H1 (cell line): ENCODE results near the gene LAMB3. TPM values are rescaled to one million over a fixed set of nuclear protein-coding genes. Genes with fewer than 3 reads are reported as not detected.

Experiments used
- CTCF ChIA-PET: fragments of 300-600 bp; sonication (Branson Sonifier 250); formaldehyde crosslinking; loops from one replicate; lab custom pipeline; 2021; ENCODE audit not compliant: partially characterized antibody; lab: Charles Lee
- POLR2A ChIA-PET: fragments of 300-600 bp; sonication (Branson Sonifier 250); formaldehyde crosslinking; loops from one replicate; lab custom pipeline; 2021; ENCODE audit warnings: inconsistent platforms; ENCODE audit not compliant: partially characterized antibody; lab: Charles Lee
- DNase-seq, 2 experiments: peaks; one replicate each; pipeline versions ENCODE4 v3.0.0 to v3.0.0-alpha.2; 2010 to 2022; ENCODE audit warnings: low spot score in 2 of 2, low read depth in 1 of 2, mixed read lengths in 1 of 2
- FAIRE-seq: peaks from 2 replicates; lab custom pipeline; 2011; peaks lifted over from hg19 to GRCh38; lab: Jason Lieb, UNC
- H2AFZ ChIP-seq: 2 replicates; pipeline ENCODE4 v1.8.1; 2012; ENCODE audit warnings: low read length, inconsistent platforms
- H2AK5ac ChIP-seq: 2 replicates; pipeline ENCODE4 v1.6.1; 2013; ENCODE audit warnings: low read depth, low read length
- H2BK120ac ChIP-seq: replicated peaks from 2 replicates; pipeline ENCODE3; 2013; ENCODE audit warnings: low read depth, low read length, inconsistent platforms
- H2BK12ac ChIP-seq: 2 replicates; pipeline ENCODE4 v1.6.1; 2013; ENCODE audit warnings: low read depth, low read length
- H2BK15ac ChIP-seq: 2 replicates; pipeline ENCODE4 v1.6.1; 2013; ENCODE audit warnings: low read length
- H2BK20ac ChIP-seq: 2 replicates; pipeline ENCODE4 v1.6.1; 2013; ENCODE audit warnings: low read length
- H2BK5ac ChIP-seq: 2 replicates; pipeline ENCODE4 v1.6.1; 2013; ENCODE audit warnings: low read depth, low read length
- H3K14ac ChIP-seq: 2 replicates; pipeline ENCODE4 v1.6.1; 2013; ENCODE audit warnings: inconsistent platforms; ENCODE audit not compliant: insufficient read length
- H3K18ac ChIP-seq: 2 replicates; pipeline ENCODE4 v1.6.1; 2013; ENCODE audit warnings: low read length; ENCODE audit errors: extremely low read depth
- H3K23ac ChIP-seq: 2 replicates; pipeline ENCODE4 v1.6.1; 2013; ENCODE audit warnings: inconsistent platforms; ENCODE audit not compliant: insufficient read length
- H3K23me2 ChIP-seq: 2 replicates; pipeline ENCODE4 v1.6.1; 2013; ENCODE audit warnings: low read depth, low read length
- H3K27ac ChIP-seq: 2 replicates; pipeline ENCODE4 v1.6.1; 2011; ENCODE audit warnings: low read depth, low read length, inconsistent platforms
- H3K27me3 ChIP-seq, 4 experiments: replicated peaks in 1 of 4; 1 replicate in 1 of 4; 2 replicates in 3 of 4; pipeline versions ENCODE4 v1.6.1 to v1.8.1; 2011 to 2013; ENCODE audit warnings: low read length in 3 of 4, mild to moderate bottlenecking in 3 of 4, inconsistent platforms in 2 of 4, mixed read lengths in 2 of 4, moderate library complexity in 1 of 4; ENCODE audit not compliant: control insufficient read depth in 3 of 4, insufficient read depth in 3 of 4; ENCODE audit errors: extremely low read depth in 1 of 4
- H3K36me3 ChIP-seq, 4 experiments: 2 replicates each; pipeline versions ENCODE4 v1.6.1 to v1.8.1; 2011 to 2013; ENCODE audit warnings: mild to moderate bottlenecking in 4 of 4, low read length in 3 of 4, moderate library complexity in 2 of 4, control low read depth in 1 of 4, inconsistent platforms in 1 of 4; ENCODE audit not compliant: insufficient read depth in 4 of 4, control insufficient read depth in 2 of 4
- H3K4ac ChIP-seq: replicated peaks from 2 replicates; pipeline ENCODE3; 2013; ENCODE audit warnings: low read length, low read depth, mixed read lengths, inconsistent platforms; ENCODE audit not compliant: insufficient read length
- H3K4me1 ChIP-seq, 4 experiments: replicated peaks in 1 of 4; 1 replicate in 1 of 4; 2 replicates in 3 of 4; pipeline versions ENCODE4 v1.6.1 to v1.8.1; 2011 to 2013; ENCODE audit warnings: low read length in 3 of 4, inconsistent platforms in 2 of 4, mixed read lengths in 1 of 4; ENCODE audit not compliant: insufficient read depth in 4 of 4, control insufficient read depth in 3 of 4
- H3K4me2 ChIP-seq, 2 experiments: 2 replicates each; pipeline versions ENCODE4 v1.6.1 to v1.8.1; 2011 to 2013; ENCODE audit warnings: low read depth in 2 of 2, low read length in 2 of 2, control low read depth in 1 of 2, inconsistent platforms in 1 of 2, mild to moderate bottlenecking in 1 of 2; ENCODE audit not compliant: insufficient read depth in 1 of 2
- H3K4me3 ChIP-seq, 4 experiments: fragments of 200-600, 300-600 bp in 1 of 4; sonication (generic), shearing (Covaris generic), sonication (Bioruptor Twin) in 1 of 4; 2 replicates each; pipeline versions ENCODE4 v1.5.1 to v1.8.1; 2011 to 2016; ENCODE audit warnings: low read length in 4 of 4, low read depth in 3 of 4, control low read depth in 2 of 4, inconsistent platforms in 2 of 4, mild to moderate bottlenecking in 2 of 4, mixed read lengths in 1 of 4, moderate library complexity in 1 of 4; ENCODE audit not compliant: insufficient read depth in 2 of 4; ENCODE audit errors: extremely low read depth in 1 of 4
- H3K56ac ChIP-seq: replicated peaks from 2 replicates; pipeline ENCODE3; 2013; ENCODE audit warnings: low read depth, mild to moderate bottlenecking, mixed read lengths, low read length, inconsistent platforms; ENCODE audit not compliant: insufficient read length
- H3K79me1 ChIP-seq: 2 replicates; pipeline ENCODE4 v1.6.1; 2013; ENCODE audit warnings: low read depth, low read length, control low read depth
- H3K79me2 ChIP-seq, 2 experiments: 2 replicates each; pipeline versions ENCODE4 v1.6.1 to v1.8.1; 2012 to 2013; ENCODE audit warnings: low read length in 2 of 2, mild to moderate bottlenecking in 2 of 2, inconsistent platforms in 1 of 2; ENCODE audit not compliant: insufficient read depth in 2 of 2, control insufficient read depth in 1 of 2
- H3K9ac ChIP-seq, 4 experiments: replicated peaks in 1 of 4; 1 replicate in 1 of 4; 2 replicates in 3 of 4; pipeline versions ENCODE4 v1.6.1 to v1.8.1; 2011 to 2013; ENCODE audit warnings: low read depth in 3 of 4, low read length in 3 of 4, control low read depth in 2 of 4, mild to moderate bottlenecking in 2 of 4, moderate library complexity in 2 of 4, inconsistent platforms in 1 of 4; ENCODE audit errors: extremely low read depth in 1 of 4
- H3K9me3 ChIP-seq, 2 experiments: 2 replicates each; pipeline versions ENCODE4 v1.6.1 to v1.8.1; 2012 to 2013; ENCODE audit warnings: mild to moderate bottlenecking in 2 of 2, moderate library complexity in 2 of 2, control low read depth in 1 of 2, inconsistent platforms in 1 of 2, low read depth in 1 of 2, low read length in 1 of 2, mixed read lengths in 1 of 2; ENCODE audit not compliant: insufficient read depth in 2 of 2
- H4K20me1 ChIP-seq, 2 experiments: replicated peaks in 1 of 2; 2 replicates each; pipeline versions ENCODE3 to v1.8.1; 2011 to 2013; ENCODE audit warnings: inconsistent platforms in 2 of 2, low read length in 2 of 2, mild to moderate bottlenecking in 1 of 2; ENCODE audit not compliant: insufficient read depth in 2 of 2, control insufficient read depth in 1 of 2
- H4K5ac ChIP-seq: 2 replicates; pipeline ENCODE4 v1.6.1; 2013; ENCODE audit warnings: low read length, low read depth, mixed read lengths, inconsistent platforms; ENCODE audit not compliant: insufficient read length
- H4K8ac ChIP-seq: 2 replicates; pipeline ENCODE4 v1.8.0; 2013; ENCODE audit warnings: mild to moderate bottlenecking, moderate library complexity, low read length, inconsistent platforms; ENCODE audit not compliant: insufficient read depth; ENCODE audit errors: extremely low read depth
- H4K91ac ChIP-seq: replicated peaks from 2 replicates; pipeline ENCODE3; 2013; ENCODE audit warnings: low read length, mixed read lengths, inconsistent platforms; ENCODE audit not compliant: insufficient read length
- BACH1 ChIP-seq: IDR thresholded peaks from 2 replicates; pipeline ENCODE4 v1.6.1; 2012; ENCODE audit warnings: low read length, improper control_type of control experiment
- CHD1 ChIP-seq: IDR thresholded peaks from 2 replicates; pipeline ENCODE4 v1.6.1; 2012; ENCODE audit warnings: low read depth, low read length, improper control_type of control experiment
- SP2 ChIP-seq: IDR thresholded peaks from 2 replicates; pipeline ENCODE4 v1.6.1; 2012; ENCODE audit warnings: mild to moderate bottlenecking, low read length, inconsistent platforms
- TAF7 ChIP-seq: optimal IDR thresholded peaks from 2 replicates; pipeline ENCODE3; 2011; ENCODE audit warnings: low read depth, mild to moderate bottlenecking, inconsistent platforms, low read length, moderate library complexity, borderline replicate concordance
- TEAD4 ChIP-seq: IDR thresholded peaks from 2 replicates; pipeline ENCODE4 v1.6.1; 2012; ENCODE audit warnings: low read depth, low read length, inconsistent platforms, mixed read lengths
- WGBS, 2 experiments: shearing (Covaris generic) in 1 of 2; methylation state at CpG; one replicate each; pipeline versions ENCODE4 v1.1.6 to v1.1.7; 2013 to 2015; ENCODE audit warnings: low lambda C conversion rate in 2 of 2, mixed read lengths in 2 of 2, inconsistent platforms in 1 of 2, low coverage in 1 of 2, missing lambda C conversion rate in 1 of 2; ENCODE audit not compliant: insufficient replicate concordance in 2 of 2, insufficient coverage in 1 of 2, insufficient read length in 1 of 2; ENCODE audit errors: extremely low coverage in 1 of 2, missing lambda C conversion rate in 1 of 2; 5-methylcytosine and 5-hydroxymethylcytosine counted together
- polyA plus RNA-seq, 7 experiments: library from polyadenylated mRNA; depleted of rRNA in 3 of 7; stranded (reverse) in 5 of 7; unstranded in 2 of 7; fragments of >200 nt in 5 of 7; fragments of 200-250 nt in 2 of 7; gene quantifications; 1 replicate in 5 of 7; 2 replicates in 1 of 7; 4 replicates in 1 of 7; pipeline versions ENCODE4 v1.2.1 to v1.2.3, GENCODE V29; 2011 to 2013; ENCODE audit warnings: missing spikeins in 2 of 7, mixed read lengths in 2 of 7
- total RNA-seq: library from RNA; stranded (reverse); fragmentation: NEBNext Ultra II Directional; extraction: Animal tissue kit (Norgen Biotek cat#: 25700); gene quantifications from 2 replicates; pipeline ENCODE4 v1.2.1, GENCODE V29; 2021

The LAMB3 gene
- total and polyA plus RNA-seq, 2 of the 8 experiments (the other 6 are each of a cell fraction or from before 2014, with no cell fraction given): 0.45 to 0.50 TPM

GRCh38 chr1:209616366-209617046 is 35.7 kb downstream of the LAMB3 start:
- POLR2A ChIA-PET: no interaction called here
- CTCF ChIA-PET: interaction anchor here (0.6 to 28.8 kb wide), 11 partner anchors 11 to 309 kb away, joined by 3 to 636 read pairs (median 6); partner anchors contain the start of gene CAMK1G
- FAIRE-seq: no peak

More at GRCh38 chr1:209616366-209617046, 35.7 kb downstream of the LAMB3 start:
- Histone ChIP-seq H3K23ac (no peak overlapping the region), H4K8ac (no peak overlapping the region), H3K36me3 (no peaks in the 10 kb centered on the region), H3K56ac (no peak overlapping the region), H3K9ac (no peak overlapping the region), H3K4me3 (no peak overlapping the region), H2BK120ac (no peak overlapping the region), H2BK20ac (no peak overlapping the region), H2AK5ac (no peak overlapping the region), H3K4me2 (no peak overlapping the region), H3K79me2 (no peaks in the 10 kb centered on the region), H4K5ac (no peak overlapping the region), H3K9me3 (no peaks in the 10 kb centered on the region), H2BK12ac (no peak overlapping the region), H2AFZ (no peak overlapping the region), H3K27ac (no peak overlapping the region), H2BK5ac (no peak overlapping the region), H3K4ac (no peak overlapping the region), H4K20me1 (no peaks in the 10 kb centered on the region), H3K14ac (no peak overlapping the region), H3K18ac (no peak overlapping the region), H2BK15ac (no peak overlapping the region), H4K91ac (no peak overlapping the region), H3K27me3 (no peaks in the 10 kb centered on the region), H3K79me1 (no peaks in the 10 kb centered on the region), H3K23me2 (no peaks in the 10 kb centered on the region; the same call in 1 of the 2 replicates), H3K4me1 (no peaks in the 10 kb centered on the region; a peak in 2 of 7 replicates)
- 93% methylated on average over 5 of the region's 5 CpGs; no CpG with 5 or more reads in 1 of the 2 experiments for WGBS, 2 experiments
- no peak for DNase-seq
- TF ChIP-seq TAF7 (no peak), SP2 (no peak), BACH1 (no peak), TEAD4 (no peak), CHD1 (no peak)
